Measurements from ENCODE around the gene OXSR1.

Gene OXSR1

GRCh38 chr3:38297537-38297936 is 132.2 kb downstream of the OXSR1 start:
- DNase-seq (ENCODE audit: low read depth, low spot score), result no peak
- no peak overlapping the region for H3K4me3 ChIP-seq
- TF ChIP-seq FOXP2 (optimal IDR thresholded peaks at IDR 0.05; ENCODE audit: control extremely low read depth, extremely low read length, insufficient read depth) (no peak), EZH2 (IDR thresholded peaks at IDR 0.05) (no peak), POLR2AphosphoS5 (IDR thresholded peaks at IDR 0.05; ENCODE audit: borderline replicate concordance, low read depth, low read length) (no peak)
- no peak overlapping the region for H3K27ac ChIP-seq
- no peaks in the 10 kb centered on the region for H3K9me3 ChIP-seq (ENCODE audit: low read depth, low read length)
- no peaks in the 10 kb centered on the region for H3K36me3 ChIP-seq (ENCODE audit: insufficient read depth, low read length)
- H3K9ac ChIP-seq (ENCODE audit: insufficient read length), result no peak overlapping the region

- no peak overlapping the region for H3K9ac ChIP-seq (ENCODE audit: insufficient read length)
- no peak overlapping the region for H3K27ac ChIP-seq
- DNase-seq (ENCODE audit: low read depth, low spot score), result no peak
- no peak overlapping the region for H3K4me3 ChIP-seq
- no peaks in the 10 kb centered on the region for H3K36me3 ChIP-seq (ENCODE audit: insufficient read depth, low read length)
- TF ChIP-seq FOXP2 (optimal IDR thresholded peaks at IDR 0.05; ENCODE audit: control extremely low read depth, extremely low read length, insufficient read depth) (no peak), EZH2 (IDR thresholded peaks at IDR 0.05) (no peak), POLR2AphosphoS5 (IDR thresholded peaks at IDR 0.05; ENCODE audit: borderline replicate concordance, low read depth, low read length) (no peak)
- H3K9me3 ChIP-seq (ENCODE audit: low read depth, low read length), result no peaks in the 10 kb centered on the region
Observed at GRCh38 chr3:38297947-38298711, 132.8 kb downstream of the OXSR1 start.

Data from SK-N-MC (cell line).